Vagina (tissue), 2 donors: ENCODE measurements around the gene TMEM8B. TPM values are rescaled to one million over a fixed set of nuclear protein-coding genes. Genes with fewer than 3 reads are reported as not detected.

Source experiments
- DNase-seq, 2 donors: peaks; one replicate each; pipeline ENCODE4 v3.0.0-alpha.2; 2017; ENCODE audit errors: extremely low spot score in 2 of 2
- H3K27ac ChIP-seq: fragments of 200-600 bp; sonication (generic); one replicate; pipeline ENCODE4 v1.5.1; 2019
- H3K27me3 ChIP-seq: fragments of 200-600 bp; sonication (generic); one replicate; pipeline ENCODE4 v1.5.1; 2019
- H3K36me3 ChIP-seq, 2 donors: fragments of 200-600 bp; sonication (generic); one replicate each; pipeline ENCODE4 v1.5.1; 2017 to 2019
- H3K4me1 ChIP-seq: fragments of 200-600 bp; sonication (generic); one replicate; pipeline ENCODE4 v1.5.1; 2019
- H3K4me3 ChIP-seq, 2 donors: fragments of 200-600 bp; sonication (generic); 1 replicate in 1 of 2; 2 replicates in 1 of 2; pipeline ENCODE4 v1.5.1; 2016 to 2019
- H3K9me3 ChIP-seq: fragments of 200-600 bp; sonication (generic); one replicate; pipeline ENCODE4 v1.5.1; 2019
- CTCF ChIP-seq, 3 experiments: fragments of 450-650 bp in 2 of 3; fragments of 200-600 bp in 1 of 3; sonication (generic) in 1 of 3; IDR thresholded peaks; one replicate each; pipeline ENCODE4 v1.5.1; 2017 to 2019; ENCODE audit warnings: antibody characterized with exemption in 3 of 3, mild to moderate bottlenecking in 2 of 3, moderate library complexity in 2 of 3
- POLR2A ChIP-seq, 2 donors: fragments of 450-650 bp; IDR thresholded peaks; one replicate each; pipeline ENCODE4 v1.6.1; 2017; ENCODE audit warnings: antibody characterized with exemption in 2 of 2, mild to moderate bottlenecking in 2 of 2, moderate library complexity in 2 of 2
- POLR2AphosphoS5 ChIP-seq, 2 donors: sonication (generic); formaldehyde crosslinking; IDR thresholded peaks; one replicate each; pipeline ENCODE4 v1.9.0; 2017; ENCODE audit warnings: antibody characterized with exemption in 2 of 2, mild to moderate bottlenecking in 2 of 2, low read depth in 1 of 2; ENCODE audit not compliant: insufficient read depth in 1 of 2
- intact Hi-C: fragments of 100-400 bp; cut with DNase I; formaldehyde crosslinking; loops from one replicate; pipeline ENCODE4 v1.15.1; 2023
- total RNA-seq: library from RNA; depleted of rRNA; stranded (reverse); fragments of >200 nt; gene quantifications from one replicate; pipeline ENCODE4 v1.2.3, GENCODE V29; 2016

TMEM8B gene
- total RNA-seq, 1 donor from 2014 or later = 11.3 TPM

GRCh38 chr9:35832814-35833213 lies 3.8 kb downstream of the TMEM8B start:
- H3K4me1 ChIP-seq = peaks cover 60% of the 10 kb centered on the region
- H3K27me3 ChIP-seq = no peaks in the 10 kb centered on the region
- H3K27ac ChIP-seq = peak overlapping the region; percentile 68
- TF ChIP-seq POLR2A (IDR thresholded peaks at IDR 0.05) (no peak), POLR2AphosphoS5 (IDR thresholded peaks at IDR 0.05; ENCODE audit: insufficient read depth in 1 of 2, low read depth in 1 of 2) (no peak)
- intact Hi-C loops = no loop called here
- H3K4me3 ChIP-seq = no peak overlapping the region
- no peak for DNase-seq
- H3K36me3 ChIP-seq = no peaks in the 10 kb centered on the region
- no peaks in the 10 kb centered on the region for H3K9me3 ChIP-seq

GRCh38 chr9:35834260-35835215 lies 5.5 kb downstream of the TMEM8B start:
- Histone ChIP-seq H3K4me3 (no peak overlapping the region), H3K27ac (no peak overlapping the region), H3K36me3 (no peaks in the 10 kb centered on the region), H3K27me3 (no peaks in the 10 kb centered on the region), H3K9me3 (no peaks in the 10 kb centered on the region), H3K4me1 (peaks cover 52% of the 10 kb centered on the region)
- DNase-seq = no peak
- no peak for TF ChIP-seq CTCF (IDR thresholded peaks at IDR 0.05)
- no peak for TF ChIP-seq POLR2A (IDR thresholded peaks at IDR 0.05)
- TF ChIP-seq POLR2AphosphoS5 (IDR thresholded peaks at IDR 0.05; ENCODE audit: insufficient read depth in 1 of 2, low read depth in 1 of 2) = no peak
- intact Hi-C loops = no loop called here

- no peak overlapping the region for H3K4me3 ChIP-seq
- TF ChIP-seq POLR2A (IDR thresholded peaks at IDR 0.05) (no peak), CTCF (IDR thresholded peaks at IDR 0.05) (no peak), POLR2AphosphoS5 (IDR thresholded peaks at IDR 0.05; ENCODE audit: insufficient read depth in 1 of 2, low read depth in 1 of 2) (no peak)
- H3K36me3 ChIP-seq = no peaks in the 10 kb centered on the region
- H3K4me1 ChIP-seq = peaks cover 45% of the 10 kb centered on the region
- H3K27me3 ChIP-seq = no peaks in the 10 kb centered on the region
- intact Hi-C loops = no loop called here
- H3K27ac ChIP-seq = no peak overlapping the region
- no peaks in the 10 kb centered on the region for H3K9me3 ChIP-seq
- DNase-seq = no peak
Observed at GRCh38 chr9:35835216-35835632, 6.2 kb downstream of the TMEM8B start.

- H3K27me3 ChIP-seq = no peaks in the 10 kb centered on the region
- no peak overlapping the region for H3K27ac ChIP-seq
- H3K4me1 ChIP-seq = peaks cover 40% of the 10 kb centered on the region
- TF ChIP-seq CTCF (IDR thresholded peaks at IDR 0.05) (no peak), POLR2A (IDR thresholded peaks at IDR 0.05) (no peak), POLR2AphosphoS5 (IDR thresholded peaks at IDR 0.05; ENCODE audit: insufficient read depth in 1 of 2, low read depth in 1 of 2) (no peak)
- H3K36me3 ChIP-seq = no peaks in the 10 kb centered on the region
- no peak overlapping the region for H3K4me3 ChIP-seq
- intact Hi-C loops = no loop called here
- no peaks in the 10 kb centered on the region for H3K9me3 ChIP-seq
- DNase-seq = no peak
Observed at GRCh38 chr9:35835766-35836165, 6.7 kb downstream of the TMEM8B start.

- H3K27me3 ChIP-seq = no peaks in the 10 kb centered on the region
- H3K36me3 ChIP-seq = no peaks in the 10 kb centered on the region
- TF ChIP-seq CTCF (IDR thresholded peaks at IDR 0.05) = no peak
- no peak for TF ChIP-seq POLR2A (IDR thresholded peaks at IDR 0.05)
- no peak for TF ChIP-seq POLR2AphosphoS5 (IDR thresholded peaks at IDR 0.05; ENCODE audit: insufficient read depth in 1 of 2, low read depth in 1 of 2)
- peaks cover 32% of the 10 kb centered on the region for H3K4me1 ChIP-seq
- intact Hi-C loops = no loop called here
- DNase-seq = no peak
- H3K27ac ChIP-seq = no peak overlapping the region
- H3K9me3 ChIP-seq = no peaks in the 10 kb centered on the region
- H3K4me3 ChIP-seq = no peak overlapping the region
Observed at GRCh38 chr9:35836595-35836994, 7.6 kb downstream of the TMEM8B start.
